CD14-positive monocyte (primary cell): ENCODE measurements around the gene ART1. TPM values are rescaled to one million over a fixed set of nuclear protein-coding genes. Genes with fewer than 3 reads are reported as not detected.

Experiments used
- DNase-seq, 3 donors: peaks; one replicate each; pipeline ENCODE4 v3.0.0-alpha.2; 2011 to 2022
- H2AFZ ChIP-seq: 2 replicates; pipeline ENCODE4 v1.6.0; 2012; ENCODE audit warnings: mild to moderate bottlenecking, low read depth, low read length, inconsistent platforms; ENCODE audit not compliant: insufficient read depth, poor library complexity, severe bottlenecking
- H3K27ac ChIP-seq, 2 donors: 1 replicate in 1 of 2; 2 replicates in 1 of 2; pipeline ENCODE4 v1.5.1; 2012 to 2013; ENCODE audit warnings: low read length in 2 of 2, control low read depth in 1 of 2, inconsistent platforms in 1 of 2, low read depth in 1 of 2, mild to moderate bottlenecking in 1 of 2
- H3K27me3 ChIP-seq, 2 donors: one replicate each; pipeline versions ENCODE4 v1.6.0 to v1.6.1; 2011 to 2013; ENCODE audit warnings: low read length in 2 of 2; ENCODE audit not compliant: control insufficient read depth in 2 of 2, insufficient read depth in 2 of 2
- H3K36me3 ChIP-seq, 2 donors: replicated peaks in 1 of 2; 1 replicate in 1 of 2; 2 replicates in 1 of 2; pipeline versions ENCODE4 v1.5.1 to v1.6.1; 2012 to 2013; ENCODE audit warnings: low read length in 2 of 2, control low read depth in 1 of 2, inconsistent platforms in 1 of 2, mild to moderate bottlenecking in 1 of 2; ENCODE audit not compliant: insufficient read depth in 2 of 2, control insufficient read depth in 1 of 2
- H3K4me1 ChIP-seq, 2 donors: 1 replicate in 1 of 2; 2 replicates in 1 of 2; pipeline versions ENCODE4 v1.5.1 to v1.6.1; 2012 to 2013; ENCODE audit warnings: low read length in 2 of 2, control low read depth in 1 of 2, inconsistent platforms in 1 of 2, mild to moderate bottlenecking in 1 of 2, moderate library complexity in 1 of 2; ENCODE audit not compliant: insufficient read depth in 2 of 2, control insufficient read depth in 1 of 2
- H3K4me2 ChIP-seq: replicated peaks from 2 replicates; pipeline ENCODE3; 2012; ENCODE audit warnings: low read length, moderate library complexity, mild to moderate bottlenecking; ENCODE audit not compliant: poor library complexity, severe bottlenecking; ENCODE audit errors: extremely low read depth
- H3K4me3 ChIP-seq, 3 experiments: fragments of 200-600 bp in 1 of 3; sonication (generic) in 1 of 3; replicated peaks in 1 of 3; 1 replicate in 2 of 3; 2 replicates in 1 of 3; pipeline ENCODE4 v1.5.1; 2011 to 2013; ENCODE audit warnings: low read length in 3 of 3, mild to moderate bottlenecking in 3 of 3, control low read depth in 2 of 3, low read depth in 2 of 3, inconsistent platforms in 1 of 3, moderate library complexity in 1 of 3
- H3K79me2 ChIP-seq: 2 replicates; pipeline ENCODE4 v1.6.0; 2012; ENCODE audit warnings: mild to moderate bottlenecking, control low read depth, inconsistent platforms, low read length, moderate library complexity; ENCODE audit not compliant: insufficient read depth
- H3K9ac ChIP-seq: 2 replicates; pipeline ENCODE4 v1.6.0; 2017; ENCODE audit warnings: low read length, mild to moderate bottlenecking; ENCODE audit not compliant: insufficient read depth, poor library complexity, severe bottlenecking
- H3K9me3 ChIP-seq, 2 donors: replicated peaks in 1 of 2; 1 replicate in 1 of 2; 2 replicates in 1 of 2; pipeline versions ENCODE4 v1.5.1 to v1.6.1; 2012 to 2013; ENCODE audit warnings: low read length in 2 of 2, control low read depth in 1 of 2; ENCODE audit not compliant: control insufficient read depth in 1 of 2, insufficient read depth in 1 of 2
- H4K20me1 ChIP-seq: 2 replicates; pipeline ENCODE4 v1.6.0; 2012; ENCODE audit warnings: mild to moderate bottlenecking, low read length, control low read depth, moderate library complexity; ENCODE audit not compliant: insufficient read depth
- H3K27ac Mint-ChIP-seq, 7 donors: one replicate each; pipeline ENCODE4 v1.8.0; 2020; ENCODE audit warnings: mild to moderate bottlenecking in 7 of 7, mixed read lengths in 7 of 7, moderate library complexity in 6 of 7, inconsistent platforms in 2 of 7
- H3K27me3 Mint-ChIP-seq, 3 donors: one replicate each; pipeline ENCODE4 v1.8.0; 2021 to 2022; ENCODE audit warnings: low read depth in 3 of 3, mild to moderate bottlenecking in 3 of 3, mixed read lengths in 3 of 3, moderate library complexity in 3 of 3, inconsistent platforms in 1 of 3
- H3K36me3 Mint-ChIP-seq, 2 donors: one replicate each; pipeline ENCODE4 v1.8.0; 2020; ENCODE audit warnings: mixed read lengths in 2 of 2, inconsistent platforms in 1 of 2, mild to moderate bottlenecking in 1 of 2
- H3K4me1 Mint-ChIP-seq: one replicate; pipeline ENCODE4 v1.8.0; 2020; ENCODE audit warnings: mild to moderate bottlenecking, mixed read lengths
- H3K4me3 Mint-ChIP-seq, 2 donors: one replicate each; pipeline ENCODE4 v1.8.0; 2020; ENCODE audit warnings: mild to moderate bottlenecking in 2 of 2, mixed read lengths in 2 of 2, moderate library complexity in 1 of 2
- H3K9me3 Mint-ChIP-seq, 7 donors: one replicate each; pipeline ENCODE4 v1.8.0; 2020 to 2022; ENCODE audit warnings: mixed read lengths in 7 of 7, mild to moderate bottlenecking in 6 of 7, moderate library complexity in 6 of 7, inconsistent platforms in 2 of 7
- CTCF ChIP-seq: fragments of 200-600 bp; IDR thresholded peaks from one replicate; pipeline ENCODE4 v1.8.0; 2022; ENCODE audit warnings: antibody characterized with exemption, mild to moderate bottlenecking
- WGBS: methylation state at CpG from one replicate; pipeline ENCODE4 v1.1.5; 2013; ENCODE audit warnings: missing lambda C conversion rate; ENCODE audit not compliant: insufficient coverage; 5-methylcytosine and 5-hydroxymethylcytosine counted together
- intact Hi-C, 2 donors: fragments of 100-400 bp; cut with micrococcal nuclease; formaldehyde crosslinking; loops; one replicate each; pipeline versions ENCODE4 v1.15.0 to v1.15.1; 2023
- polyA plus RNA-seq, 3 donors: library from polyadenylated mRNA; depleted of rRNA in 1 of 3; unstranded in 2 of 3; stranded (reverse) in 1 of 3; fragments of 300-500 nt in 2 of 3; fragments of >200 nt in 1 of 3; fragmentation: Illumina TruSeq in 2 of 3; gene quantifications; 1 replicate in 2 of 3; 2 replicates in 1 of 3; pipeline ENCODE4 v1.2.3, GENCODE V29; 2012 to 2021

ART1 gene
- polyA plus RNA-seq, 3 donors, result not detected

- H3K4me3 Mint-ChIP-seq, result no peak overlapping the region
- H2AFZ ChIP-seq, result no peak overlapping the region
- H3K27ac Mint-ChIP-seq, result no peak overlapping the region
- H3K36me3 ChIP-seq, result no peaks in the 10 kb centered on the region
- no peaks in the 10 kb centered on the region for H3K4me1 ChIP-seq
- intact Hi-C loops, result no loop called here
- H3K27ac ChIP-seq, result no peak overlapping the region
- no peaks in the 10 kb centered on the region for H3K79me2 ChIP-seq
- H3K4me1 Mint-ChIP-seq, result no peaks in the 10 kb centered on the region
- WGBS, result 33% methylated on average over 1 of the region's 3 CpGs
- no peak overlapping the region for H3K4me3 ChIP-seq
- peaks cover 0 to 6% (median 2%) of the 10 kb centered on the region in 3 donors for H3K27me3 Mint-ChIP-seq
- no peaks in the 10 kb centered on the region for H3K36me3 Mint-ChIP-seq
- H3K9me3 Mint-ChIP-seq, result no peaks in the 10 kb centered on the region
- H3K4me2 ChIP-seq, result no peak overlapping the region
- no peaks in the 10 kb centered on the region for H4K20me1 ChIP-seq
- no peaks in the 10 kb centered on the region for H3K9me3 ChIP-seq
- H3K27me3 ChIP-seq, result no peaks in the 10 kb centered on the region
- no peak for DNase-seq
- no peak for TF ChIP-seq CTCF
- no peak overlapping the region for H3K9ac ChIP-seq
These were observed 40.8 kb upstream of the ART1 start for GRCh38 chr11:3604167-3604566.

GRCh38 chr11:3605283-3605662, 39.7 kb upstream of the ART1 start:
- Histone ChIP-seq H3K4me2 (no peak overlapping the region), H3K9ac (no peak overlapping the region), H3K79me2 (no peaks in the 10 kb centered on the region), H3K27me3 (no peaks in the 10 kb centered on the region), H2AFZ (no peak overlapping the region), H3K4me3 (no peak overlapping the region), H4K20me1 (no peaks in the 10 kb centered on the region), H3K9me3 (no peaks in the 10 kb centered on the region), H3K4me1 (no peaks in the 10 kb centered on the region), H3K36me3 (no peaks in the 10 kb centered on the region), H3K27ac (no peak overlapping the region)
- 100% methylated on average over 2 of the region's 3 CpGs for WGBS
- Mint-ChIP-seq H3K4me3 (no peak overlapping the region), H3K9me3 (peaks cover 0 to 3% (median 0%) of the 10 kb centered on the region in 7 donors), H3K36me3 (no peaks in the 10 kb centered on the region), H3K4me1 (no peaks in the 10 kb centered on the region), H3K27me3 (peaks cover 0 to 6% (median 2%) of the 10 kb centered on the region in 3 donors), H3K27ac (no peak overlapping the region)
- DNase-seq, result no peak
- no peak for TF ChIP-seq CTCF
- intact Hi-C loops, result no loop called here
